Measurements from ENCODE around the gene RAB10.

The RAB10 gene

DNA sequence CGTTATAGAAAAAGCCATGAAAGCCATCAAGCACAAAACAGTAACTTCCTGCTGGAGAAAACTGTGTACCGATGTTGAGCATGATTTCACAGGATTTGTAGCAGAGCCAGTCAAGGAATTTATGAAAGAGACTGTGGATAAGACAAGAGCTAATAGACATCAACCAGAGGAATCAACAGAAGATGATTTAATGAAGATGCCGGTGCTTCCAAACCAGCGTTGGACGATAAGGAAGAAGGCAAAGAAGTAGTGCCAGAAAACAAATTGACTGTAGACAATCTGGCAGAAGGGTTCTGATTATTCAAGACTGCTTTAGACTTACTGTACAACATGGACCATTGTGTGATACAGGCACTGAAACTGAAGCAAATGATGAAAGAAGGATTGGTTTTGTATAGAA, 89.5 kb downstream of the RAB10 start:
- Histone ChIP-seq H3K36me3 (ENCODE audit: control insufficient read depth, insufficient read depth, low read length) (no peaks in the 10 kb centered on the region), H3K4me3 (ENCODE audit: low read length) (no peak overlapping the region), H3K9me3 (ENCODE audit: control insufficient read depth, insufficient read depth, low read length) (no peaks in the 10 kb centered on the region), H3K27me3 (ENCODE audit: control insufficient read depth, insufficient read depth, low read length) (no peaks in the 10 kb centered on the region), H3K27ac (ENCODE audit: low read length) (no peak overlapping the region), H3K4me1 (ENCODE audit: control insufficient read depth, insufficient read depth, low read length) (no peaks in the 10 kb centered on the region; the same call in 1 of the 2 replicates)
- WGBS (ENCODE audit: insufficient coverage, insufficient read length) = no CpG with 5 or more reads among the region's 5 CpGs
- DNase-seq (ENCODE audit: low read depth, low spot score) = no peak

DNA sequence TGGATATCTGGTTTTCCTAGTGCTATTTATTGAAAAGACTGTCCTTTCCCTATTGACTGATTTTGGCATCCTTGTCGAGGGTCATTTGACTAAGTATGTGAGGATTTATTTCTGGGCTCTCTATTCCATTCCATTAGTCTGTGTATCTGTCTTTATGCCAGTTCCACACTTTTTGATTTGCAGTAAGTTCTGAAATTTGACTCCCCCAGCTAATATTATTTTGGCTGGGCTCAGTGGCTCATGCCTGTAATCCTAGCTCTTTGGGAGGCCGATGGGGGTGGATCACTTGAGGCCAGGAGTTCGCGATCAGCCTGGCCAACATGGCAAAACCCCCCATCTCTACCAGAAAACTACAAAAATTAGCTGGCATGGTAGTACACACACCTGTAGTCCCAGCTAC, 92.2 kb downstream of the RAB10 start:
- no peak for DNase-seq (ENCODE audit: low read depth, low spot score)
- Histone ChIP-seq H3K27me3 (ENCODE audit: control insufficient read depth, insufficient read depth, low read length) (no peaks in the 10 kb centered on the region), H3K27ac (ENCODE audit: low read length) (no peak overlapping the region), H3K4me3 (ENCODE audit: low read length) (no peak overlapping the region), H3K4me1 (ENCODE audit: control insufficient read depth, insufficient read depth, low read length) (no peaks in the 10 kb centered on the region), H3K9me3 (ENCODE audit: control insufficient read depth, insufficient read depth, low read length) (no peaks in the 10 kb centered on the region), H3K36me3 (ENCODE audit: control insufficient read depth, insufficient read depth, low read length) (no peaks in the 10 kb centered on the region)
- WGBS (ENCODE audit: insufficient coverage, insufficient read length) = no CpG with 5 or more reads among the region's 4 CpGs

- H3K27me3 ChIP-seq (ENCODE audit: control insufficient read depth, insufficient read depth, low read length) = no peaks in the 10 kb centered on the region
- no peaks in the 10 kb centered on the region for H3K36me3 ChIP-seq (ENCODE audit: control insufficient read depth, insufficient read depth, low read length)
- no peak for DNase-seq (ENCODE audit: low read depth, low spot score)
- WGBS (ENCODE audit: insufficient coverage, insufficient read length) = no CpG with 5 or more reads among the region's 8 CpGs
- H3K27ac ChIP-seq (ENCODE audit: low read length) = no peak overlapping the region
- H3K4me3 ChIP-seq (ENCODE audit: low read length) = no peak overlapping the region
- no peaks in the 10 kb centered on the region for H3K9me3 ChIP-seq (ENCODE audit: control insufficient read depth, insufficient read depth, low read length)
- no peaks in the 10 kb centered on the region for H3K4me1 ChIP-seq (ENCODE audit: control insufficient read depth, insufficient read depth, low read length)
Measured at GRCh38 chr2:26128176-26128575, 94.3 kb downstream of the RAB10 start.

DNA sequence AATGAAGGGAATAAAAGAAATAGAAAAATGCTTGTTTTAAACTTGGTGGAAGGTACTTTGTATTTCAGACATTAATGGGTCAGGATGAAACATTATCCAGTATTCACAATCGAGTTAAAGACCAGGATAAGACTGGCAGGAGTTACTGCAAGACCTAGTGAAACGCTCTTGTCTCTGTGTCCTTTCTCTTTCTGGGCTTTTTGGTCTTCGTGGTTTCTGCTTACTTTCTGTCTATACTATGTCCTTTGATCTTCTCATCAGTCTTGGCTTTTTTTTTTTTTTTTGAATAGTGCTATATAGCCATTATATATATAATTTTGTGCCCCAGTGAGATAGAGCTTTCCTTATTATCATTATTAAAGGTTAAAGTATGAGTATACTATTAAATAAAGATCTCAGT, 96.9 kb downstream of the RAB10 start:
- Histone ChIP-seq H3K4me3 (ENCODE audit: low read length) (no peak overlapping the region), H3K9me3 (ENCODE audit: control insufficient read depth, insufficient read depth, low read length) (no peaks in the 10 kb centered on the region), H3K4me1 (ENCODE audit: control insufficient read depth, insufficient read depth, low read length) (no peaks in the 10 kb centered on the region), H3K27ac (ENCODE audit: low read length) (no peak overlapping the region), H3K36me3 (ENCODE audit: control insufficient read depth, insufficient read depth, low read length) (no peaks in the 10 kb centered on the region), H3K27me3 (ENCODE audit: control insufficient read depth, insufficient read depth, low read length) (no peaks in the 10 kb centered on the region)
- no peak for DNase-seq (ENCODE audit: low read depth, low spot score)
- no CpG with 5 or more reads among the region's 3 CpGs for WGBS (ENCODE audit: insufficient coverage, insufficient read length)

GRCh38 chr2:26136451-26136850, 102.6 kb downstream of the RAB10 start:
- Histone ChIP-seq H3K9me3 (ENCODE audit: control insufficient read depth, insufficient read depth, low read length) (no peaks in the 10 kb centered on the region), H3K4me1 (ENCODE audit: control insufficient read depth, insufficient read depth, low read length) (no peaks in the 10 kb centered on the region; the same call in 1 of the 2 replicates), H3K27ac (ENCODE audit: low read length) (no peak overlapping the region), H3K27me3 (ENCODE audit: control insufficient read depth, insufficient read depth, low read length) (no peaks in the 10 kb centered on the region), H3K36me3 (ENCODE audit: control insufficient read depth, insufficient read depth, low read length) (no peaks in the 10 kb centered on the region), H3K4me3 (ENCODE audit: low read length) (no peak overlapping the region)
- no CpG with 5 or more reads among the region's 3 CpGs for WGBS (ENCODE audit: insufficient coverage, insufficient read length)
- no peak for DNase-seq (ENCODE audit: low read depth, low spot score)

DNA sequence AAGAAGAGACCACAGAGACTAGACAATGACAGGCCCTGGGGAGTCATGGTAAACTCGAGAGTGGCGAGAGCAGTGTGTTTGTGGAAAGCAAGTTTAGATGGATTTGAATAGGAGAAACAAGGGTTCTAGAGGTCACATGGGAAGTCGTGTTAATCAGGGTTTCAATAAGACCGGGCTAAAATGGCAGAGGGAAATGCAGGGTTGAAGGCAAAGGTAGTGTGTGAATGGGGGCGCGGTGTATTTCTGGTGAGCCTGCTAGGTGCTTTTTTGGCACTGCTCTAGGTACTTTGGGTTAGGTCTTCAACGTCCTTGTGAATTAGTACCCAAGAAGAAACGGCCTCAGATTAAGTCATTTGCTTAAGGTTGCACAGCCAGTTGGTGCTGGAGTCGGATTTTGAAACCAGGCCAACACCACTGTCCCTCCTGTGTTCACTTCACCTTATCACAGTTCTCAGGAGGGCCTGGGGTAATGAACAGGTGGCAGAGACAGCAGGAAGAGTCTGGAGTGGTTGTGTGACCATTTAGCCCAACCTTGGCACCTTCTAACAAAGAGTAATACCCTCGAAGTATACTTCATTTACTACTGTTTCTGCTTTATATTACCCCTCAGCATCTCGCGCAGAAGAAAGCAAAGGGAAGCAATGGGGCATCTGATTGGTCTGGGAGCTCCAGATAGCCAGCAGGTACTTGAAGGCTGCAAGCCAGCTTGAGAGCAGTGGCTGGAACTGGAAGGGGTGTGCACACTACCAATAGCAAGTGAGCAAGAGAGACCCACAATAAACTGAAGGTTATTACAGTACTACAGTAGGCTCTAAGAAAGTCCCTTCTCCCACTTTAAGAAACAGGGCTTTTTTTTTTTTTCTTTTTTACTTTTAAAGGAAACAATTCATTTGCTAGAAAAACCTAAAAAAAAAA, 105.6 kb downstream of the RAB10 start:
- Histone ChIP-seq H3K4me3 (ENCODE audit: low read length) (no peak overlapping the region), H3K27ac (ENCODE audit: low read length) (no peak overlapping the region), H3K9me3 (ENCODE audit: control insufficient read depth, insufficient read depth, low read length) (no peaks in the 10 kb centered on the region), H3K36me3 (ENCODE audit: control insufficient read depth, insufficient read depth, low read length) (no peaks in the 10 kb centered on the region), H3K4me1 (ENCODE audit: control insufficient read depth, insufficient read depth, low read length) (no peaks in the 10 kb centered on the region; the same call in 1 of the 2 replicates), H3K27me3 (ENCODE audit: control insufficient read depth, insufficient read depth, low read length) (no peaks in the 10 kb centered on the region)
- WGBS (ENCODE audit: insufficient coverage, insufficient read length) = no CpG with 5 or more reads among the region's 12 CpGs
- DNase-seq (ENCODE audit: low read depth, low spot score) = no peak

GRCh38 chr2:26141145-26141769, 107.4 kb downstream of the RAB10 start:
- Histone ChIP-seq H3K4me1 (ENCODE audit: control insufficient read depth, insufficient read depth, low read length) (no peaks in the 10 kb centered on the region; the same call in 1 of the 2 replicates), H3K27me3 (ENCODE audit: control insufficient read depth, insufficient read depth, low read length) (no peaks in the 10 kb centered on the region), H3K36me3 (ENCODE audit: control insufficient read depth, insufficient read depth, low read length) (no peaks in the 10 kb centered on the region), H3K9me3 (ENCODE audit: control insufficient read depth, insufficient read depth, low read length) (no peaks in the 10 kb centered on the region), H3K4me3 (ENCODE audit: low read length) (no peak overlapping the region), H3K27ac (ENCODE audit: low read length) (no peak overlapping the region)
- no CpG with 5 or more reads among the region's 18 CpGs for WGBS (ENCODE audit: insufficient coverage, insufficient read length)
- no peak for DNase-seq (ENCODE audit: low read depth, low spot score)

DNA sequence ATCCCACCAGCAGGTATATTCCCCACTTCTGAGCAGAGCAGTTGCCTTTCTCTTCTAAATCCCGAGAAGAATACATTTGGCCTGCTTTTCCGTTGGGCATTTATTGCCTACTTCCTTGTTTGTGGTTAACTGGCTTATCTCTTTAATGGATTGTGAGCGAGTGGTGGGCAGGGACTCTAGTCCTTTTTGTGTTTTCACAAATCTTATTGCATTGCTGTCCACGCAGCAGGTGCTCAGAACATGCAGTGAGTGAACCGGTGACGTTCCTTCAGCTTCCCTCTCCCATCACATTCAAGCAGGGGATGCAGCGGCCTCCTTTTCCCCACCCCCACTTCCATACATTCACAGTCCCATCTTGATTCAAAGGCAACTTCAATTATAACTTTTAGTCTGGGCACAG, 110.1 kb downstream of the RAB10 start:
- H3K27me3 ChIP-seq (ENCODE audit: control insufficient read depth, insufficient read depth, low read length) = no peaks in the 10 kb centered on the region
- WGBS (ENCODE audit: insufficient coverage, insufficient read length) = no CpG with 5 or more reads among the region's 7 CpGs
- H3K27ac ChIP-seq (ENCODE audit: low read length) = no peak overlapping the region
- no peaks in the 10 kb centered on the region; the same call in 1 of the 2 replicates for H3K4me1 ChIP-seq (ENCODE audit: control insufficient read depth, insufficient read depth, low read length)
- no peaks in the 10 kb centered on the region for H3K9me3 ChIP-seq (ENCODE audit: control insufficient read depth, insufficient read depth, low read length)
- H3K36me3 ChIP-seq (ENCODE audit: control insufficient read depth, insufficient read depth, low read length) = no peaks in the 10 kb centered on the region
- no peak for DNase-seq (ENCODE audit: low read depth, low spot score)
- no peak overlapping the region for H3K4me3 ChIP-seq (ENCODE audit: low read length)

DNA sequence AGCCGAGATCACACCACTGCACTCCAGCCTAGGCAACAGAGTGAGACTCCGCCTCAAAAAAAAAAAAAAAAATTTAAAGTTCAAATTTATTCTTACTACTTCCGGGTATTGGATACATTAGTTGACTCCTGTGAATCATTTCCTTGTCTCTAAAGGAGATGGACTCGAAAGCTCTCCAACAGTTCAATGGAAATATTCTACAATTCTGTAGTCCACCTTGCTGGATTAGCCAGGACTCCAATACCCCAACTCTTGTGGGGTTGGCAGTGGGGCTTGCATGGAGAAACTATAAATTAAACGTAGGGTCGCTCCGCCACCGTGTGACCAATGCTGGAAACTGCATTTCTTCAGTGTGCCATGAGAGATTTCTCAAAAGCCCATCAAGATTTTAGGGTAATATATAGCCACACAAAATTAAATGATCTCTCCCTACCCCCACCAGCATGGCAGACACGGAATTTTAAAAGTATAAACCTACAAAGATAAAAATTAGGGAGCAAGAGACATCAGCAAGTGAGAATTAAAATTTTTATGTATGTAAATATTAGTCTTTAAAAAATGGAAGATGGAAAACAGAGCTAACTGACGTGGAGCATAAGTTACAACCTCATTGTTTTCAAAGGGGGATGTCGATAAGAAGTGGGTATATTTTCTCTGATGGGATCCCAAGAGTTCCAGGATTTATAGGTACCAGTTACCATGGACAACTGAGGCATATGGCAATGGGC, 111.2 kb downstream of the RAB10 start:
- Histone ChIP-seq H3K4me1 (ENCODE audit: control insufficient read depth, insufficient read depth, low read length) (no peaks in the 10 kb centered on the region; the same call in 1 of the 2 replicates), H3K4me3 (ENCODE audit: low read length) (no peak overlapping the region), H3K36me3 (ENCODE audit: control insufficient read depth, insufficient read depth, low read length) (no peaks in the 10 kb centered on the region), H3K27me3 (ENCODE audit: control insufficient read depth, insufficient read depth, low read length) (no peaks in the 10 kb centered on the region), H3K9me3 (ENCODE audit: control insufficient read depth, insufficient read depth, low read length) (no peaks in the 10 kb centered on the region), H3K27ac (ENCODE audit: low read length) (no peak overlapping the region)
- DNase-seq (ENCODE audit: low read depth, low spot score) = peak; percentile 35
- WGBS (ENCODE audit: insufficient coverage, insufficient read length) = no CpG with 5 or more reads among the region's 11 CpGs

- H3K4me1 ChIP-seq (ENCODE audit: control insufficient read depth, insufficient read depth, low read length) = no peaks in the 10 kb centered on the region
Measured at GRCh38 chr2:26148501-26148900, 114.6 kb downstream of the RAB10 start.

More at GRCh38 chr2:26148501-26148900, 114.6 kb downstream of the RAB10 start:
- H3K27ac ChIP-seq (ENCODE audit: low read length) = no peak overlapping the region
- no peaks in the 10 kb centered on the region for H3K27me3 ChIP-seq (ENCODE audit: control insufficient read depth, insufficient read depth, low read length)
- no peaks in the 10 kb centered on the region for H3K9me3 ChIP-seq (ENCODE audit: control insufficient read depth, insufficient read depth, low read length)
- WGBS (ENCODE audit: insufficient coverage, insufficient read length) = no CpG with 5 or more reads among the region's 2 CpGs
- no peak overlapping the region for H3K4me3 ChIP-seq (ENCODE audit: low read length)
- no peak for DNase-seq (ENCODE audit: low read depth, low spot score)
- H3K36me3 ChIP-seq (ENCODE audit: control insufficient read depth, insufficient read depth, low read length) = no peaks in the 10 kb centered on the region

Data from iPS DF 6.9 (cell line).